PFSK-1 (cell line): ENCODE measurements around the gene C16orf92.

Experiments
- POLR2AphosphoS5 ChIP-seq: IDR thresholded peaks from 2 replicates; pipeline ENCODE4 v1.6.1; 2012; ENCODE audit warnings: low read depth, mild to moderate bottlenecking, control low read depth, low read length, moderate library complexity
- TAF1 ChIP-seq: IDR thresholded peaks from 2 replicates; pipeline ENCODE4 v1.6.1; 2012; ENCODE audit warnings: low read length, control low read depth, borderline replicate concordance; ENCODE audit not compliant: insufficient read depth

DNA sequence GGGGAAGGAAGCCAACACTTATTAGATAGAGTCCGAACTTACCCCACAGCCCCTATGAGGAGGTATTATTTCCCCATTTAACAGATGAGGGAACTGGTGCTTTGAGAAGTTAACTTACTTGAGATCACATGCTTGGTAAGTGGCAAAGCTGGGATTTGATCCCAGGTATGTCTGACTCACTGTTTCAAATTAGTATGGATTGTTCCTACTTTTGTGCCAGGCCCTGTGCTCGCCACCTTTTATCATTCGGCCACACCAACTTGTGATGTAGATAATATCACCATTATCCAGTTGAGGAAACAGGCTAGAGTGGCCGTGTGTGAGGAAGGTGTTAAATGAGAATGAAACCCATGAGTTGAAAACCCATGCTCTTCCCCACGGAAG lies 38.2 kb upstream of the C16orf92 start:
- no peak for TF ChIP-seq POLR2AphosphoS5
- TF ChIP-seq TAF1 = no peak
